Measurements from ENCODE around the gene GOLGA6D. TPM values are rescaled to one million over a fixed set of nuclear protein-coding genes. Genes with fewer than 3 reads are reported as not detected.
"Not testable (repeated sequence)": the region's sequence is repeated elsewhere in the genome, so short reads cannot be mapped to it uniquely, and the experiment has no call there.

GOLGA6D gene
- total RNA-seq, 1 donor from 2014 or later = not detected

DNA sequence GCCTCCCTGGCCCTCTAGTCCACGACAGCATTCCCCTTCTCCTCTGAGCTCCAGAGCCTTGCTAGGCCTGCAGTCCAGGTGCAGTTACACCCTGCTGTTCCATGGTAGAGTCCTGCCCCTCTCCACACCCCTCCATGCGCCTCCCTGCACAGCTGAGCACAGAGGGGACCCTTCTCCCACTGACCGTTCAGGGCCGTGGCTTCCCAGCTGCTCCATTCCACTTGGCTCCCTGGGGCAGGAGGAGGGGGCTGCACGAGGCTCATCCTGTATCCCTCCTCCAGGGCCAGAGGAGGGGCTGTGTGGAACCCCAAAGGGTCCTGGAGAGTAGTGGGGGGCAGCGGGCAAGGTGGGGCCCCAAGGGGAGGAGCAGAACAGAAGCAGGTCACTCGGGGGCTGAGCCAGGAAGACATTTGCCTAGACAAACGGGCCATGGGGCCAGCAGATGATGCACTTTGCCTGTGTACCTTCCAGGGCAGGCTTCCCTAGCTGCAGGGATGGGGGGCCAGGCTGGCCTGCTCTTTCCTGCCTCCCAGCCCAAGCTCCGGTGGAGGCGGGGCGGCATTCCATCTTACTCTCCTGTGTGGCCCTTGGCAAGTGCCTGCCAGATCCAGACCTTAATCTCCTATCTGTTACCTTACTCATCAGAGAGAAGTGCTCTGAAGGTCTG is 45.2 kb upstream of the GOLGA6D start:
- TF ChIP-seq, protein P1, sequence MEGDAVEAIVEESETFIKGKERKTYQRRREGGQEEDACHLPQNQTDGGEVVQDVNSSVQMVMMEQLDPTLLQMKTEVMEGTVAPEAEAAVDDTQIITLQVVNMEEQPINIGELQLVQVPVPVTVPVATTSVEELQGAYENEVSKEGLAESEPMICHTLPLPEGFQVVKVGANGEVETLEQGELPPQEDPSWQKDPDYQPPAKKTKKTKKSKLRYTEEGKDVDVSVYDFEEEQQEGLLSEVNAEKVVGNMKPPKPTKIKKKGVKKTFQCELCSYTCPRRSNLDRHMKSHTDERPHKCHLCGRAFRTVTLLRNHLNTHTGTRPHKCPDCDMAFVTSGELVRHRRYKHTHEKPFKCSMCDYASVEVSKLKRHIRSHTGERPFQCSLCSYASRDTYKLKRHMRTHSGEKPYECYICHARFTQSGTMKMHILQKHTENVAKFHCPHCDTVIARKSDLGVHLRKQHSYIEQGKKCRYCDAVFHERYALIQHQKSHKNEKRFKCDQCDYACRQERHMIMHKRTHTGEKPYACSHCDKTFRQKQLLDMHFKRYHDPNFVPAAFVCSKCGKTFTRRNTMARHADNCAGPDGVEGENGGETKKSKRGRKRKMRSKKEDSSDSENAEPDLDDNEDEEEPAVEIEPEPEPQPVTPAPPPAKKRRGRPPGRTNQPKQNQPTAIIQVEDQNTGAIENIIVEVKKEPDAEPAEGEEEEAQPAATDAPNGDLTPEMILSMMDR (conservative IDR thresholded peaks at IDR 0.05; ENCODE audit: low read depth, low read length) = no peak
- DNase-seq (ENCODE audit: low read depth) = no peak
- H3K4me3 ChIP-seq (ENCODE audit: low read depth, low read length) = no peak overlapping the region

DNA sequence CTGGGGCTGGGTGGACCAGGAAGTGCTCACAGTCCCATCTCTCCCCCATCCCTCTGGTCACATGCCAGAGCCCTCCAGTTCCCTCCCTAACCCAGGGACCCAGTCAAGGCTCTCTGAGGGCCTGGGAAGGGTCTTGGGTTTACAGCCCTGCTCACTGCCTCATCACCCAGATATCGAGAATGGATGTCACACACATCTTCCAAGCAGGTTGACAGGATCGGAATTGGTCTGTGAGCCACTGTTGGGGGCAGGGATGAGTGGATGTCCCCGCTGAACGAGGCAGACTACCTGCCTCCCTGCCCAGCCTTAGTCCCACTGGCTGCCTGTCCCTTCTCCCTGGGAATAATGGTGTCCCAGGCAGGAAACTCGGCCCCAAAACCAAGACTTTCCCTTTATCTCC is 44.5 kb upstream of the GOLGA6D start:
- no peak overlapping the region for H3K4me3 ChIP-seq (ENCODE audit: low read depth, low read length)
- DNase-seq (ENCODE audit: low read depth) = no peak
- TF ChIP-seq, protein P1 (conservative IDR thresholded peaks at IDR 0.05; ENCODE audit: low read depth, low read length) = no peak

DNA sequence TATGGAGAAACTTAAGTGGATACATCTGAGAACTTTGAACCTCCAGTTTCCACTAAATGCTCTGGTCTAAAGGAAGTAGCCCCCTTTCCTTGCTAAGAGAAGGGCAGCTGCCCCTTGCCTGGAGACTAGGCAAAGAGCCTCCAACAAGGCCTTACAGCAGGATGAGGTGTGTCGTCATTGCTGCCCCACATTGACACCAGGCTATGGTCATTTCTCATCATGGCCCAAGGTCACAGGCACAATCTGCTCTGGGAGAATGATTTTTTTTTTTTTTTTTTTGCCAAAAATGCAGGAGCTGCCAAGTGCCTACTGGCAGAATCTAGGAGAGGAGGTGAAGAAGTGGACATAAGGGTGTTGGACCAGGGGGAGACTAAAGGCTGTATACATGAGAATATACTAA is 36.9 kb upstream of the GOLGA6D start:
- H3K4me3 ChIP-seq (ENCODE audit: low read depth, low read length); DNase-seq (ENCODE audit: low read depth): not testable (repeated sequence)

DNA sequence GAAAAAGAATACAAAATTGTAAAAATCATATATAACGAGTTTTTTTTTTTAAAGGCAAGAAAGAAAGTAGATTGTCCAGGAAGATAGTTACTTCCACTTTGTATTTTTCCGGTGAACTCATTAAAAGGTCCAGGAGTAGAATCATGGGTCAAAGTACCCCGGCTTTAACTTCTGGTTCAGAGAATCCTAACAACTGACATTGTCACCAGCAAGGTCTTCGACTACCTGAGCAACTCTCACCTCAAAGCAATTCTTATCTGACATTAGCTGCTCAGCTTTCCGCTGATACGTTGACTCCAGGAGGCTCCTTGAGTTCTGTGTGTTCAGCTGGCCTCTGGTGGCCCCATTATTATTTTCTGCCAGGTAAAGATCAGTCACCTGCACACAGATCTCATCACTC is 33.6 kb upstream of the GOLGA6D start:
- not testable (repeated sequence) for H3K4me3 ChIP-seq (ENCODE audit: low read depth, low read length); DNase-seq (ENCODE audit: low read depth)

DNA sequence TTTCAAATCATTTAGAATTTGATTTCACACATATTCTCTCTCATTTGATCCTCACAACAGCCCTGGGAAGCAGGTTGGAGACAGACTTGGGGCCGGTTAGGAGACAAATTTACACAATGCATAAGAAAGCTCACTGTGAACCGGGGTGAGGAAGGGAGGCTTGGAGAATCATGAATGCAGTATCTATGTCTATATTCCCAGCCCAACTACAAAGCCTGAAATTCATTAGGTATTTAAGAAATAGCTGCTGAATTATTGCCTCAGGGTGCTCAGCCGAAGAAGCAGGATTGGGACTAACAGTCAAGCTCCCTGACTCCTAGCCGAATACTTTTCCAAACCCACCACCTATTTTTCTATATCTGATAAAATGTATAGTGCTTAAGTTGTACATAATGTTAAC is 32.9 kb upstream of the GOLGA6D start:
- H3K4me3 ChIP-seq (ENCODE audit: low read depth, low read length) = no peak overlapping the region
- no peak for DNase-seq (ENCODE audit: low read depth)
- TF ChIP-seq, protein P1 (conservative IDR thresholded peaks at IDR 0.05; ENCODE audit: low read depth, low read length) = no peak

DNA sequence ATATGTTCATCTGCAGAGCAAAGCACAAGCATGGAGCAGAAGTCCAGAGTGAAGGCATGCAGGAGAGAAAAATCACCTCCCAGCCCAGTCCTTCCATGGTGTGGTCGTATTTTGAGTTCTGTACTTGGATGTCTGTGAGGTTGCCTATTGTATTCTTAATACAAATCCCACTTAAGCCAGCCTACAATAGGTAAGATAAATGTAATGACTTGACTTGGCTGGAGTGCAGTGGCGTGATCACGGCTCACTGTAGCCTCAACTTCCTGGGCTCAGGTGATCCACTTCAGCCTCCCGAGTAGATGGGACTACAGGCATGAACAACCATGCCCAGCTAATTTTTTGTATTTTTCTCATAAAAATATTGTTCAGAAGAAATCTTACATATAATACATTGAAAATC is 31.3 kb upstream of the GOLGA6D start:
- H3K4me3 ChIP-seq (ENCODE audit: low read depth, low read length); DNase-seq (ENCODE audit: low read depth): not testable (repeated sequence)

DNA sequence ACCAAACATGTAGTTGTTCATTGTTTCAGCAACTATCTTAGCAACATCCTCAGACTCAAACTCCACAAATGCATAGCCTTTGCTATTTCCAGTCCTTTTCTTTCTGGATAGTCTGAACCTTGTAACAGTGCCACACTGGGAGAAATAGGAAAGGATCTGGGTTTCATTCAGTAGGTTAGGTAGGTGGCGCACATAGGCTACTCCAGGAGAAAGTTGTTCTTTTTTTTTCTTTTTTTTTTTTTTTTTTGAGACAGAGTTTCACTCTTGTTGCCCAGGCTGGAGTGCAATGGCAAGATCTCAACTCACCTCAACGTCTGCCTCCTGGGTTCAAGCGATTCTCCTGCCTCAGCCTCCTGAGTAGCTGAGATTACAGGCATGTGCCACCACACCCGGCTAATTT is 30.4 kb upstream of the GOLGA6D start:
- not testable (repeated sequence) for DNase-seq (ENCODE audit: low read depth); H3K4me3 ChIP-seq (ENCODE audit: low read depth, low read length)
- TF ChIP-seq, protein P1 (conservative IDR thresholded peaks at IDR 0.05; ENCODE audit: low read depth, low read length) = peak; percentile 30

DNA sequence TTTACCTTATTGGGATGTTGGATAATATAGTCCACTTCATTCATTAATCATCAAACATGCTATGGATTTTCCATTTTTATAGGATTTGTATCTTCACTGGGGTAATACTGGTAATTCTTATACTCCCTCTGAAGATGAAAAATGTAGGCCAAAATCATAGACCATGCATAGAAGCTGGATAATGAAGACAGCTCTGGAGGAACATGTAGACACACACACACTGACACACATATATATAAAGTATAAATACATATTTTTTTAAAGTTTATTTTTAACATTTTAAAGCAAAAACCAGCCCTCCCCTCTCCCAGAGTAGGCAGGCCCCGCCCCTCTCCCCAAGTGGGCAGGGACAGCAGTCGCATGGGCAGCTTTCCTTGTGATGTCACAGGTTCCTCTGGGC is 24.6 kb upstream of the GOLGA6D start, which contains the start of gene GOLGA6C:
Gene GOLGA6C, plus strand, starts transcription at position 301 of the 400 bp plus-strand sequence. CDS start 265 bp downstream, outside the sequence.
- DNase-seq (ENCODE audit: low read depth); H3K4me3 ChIP-seq (ENCODE audit: low read depth, low read length): not testable (repeated sequence)

DNA sequence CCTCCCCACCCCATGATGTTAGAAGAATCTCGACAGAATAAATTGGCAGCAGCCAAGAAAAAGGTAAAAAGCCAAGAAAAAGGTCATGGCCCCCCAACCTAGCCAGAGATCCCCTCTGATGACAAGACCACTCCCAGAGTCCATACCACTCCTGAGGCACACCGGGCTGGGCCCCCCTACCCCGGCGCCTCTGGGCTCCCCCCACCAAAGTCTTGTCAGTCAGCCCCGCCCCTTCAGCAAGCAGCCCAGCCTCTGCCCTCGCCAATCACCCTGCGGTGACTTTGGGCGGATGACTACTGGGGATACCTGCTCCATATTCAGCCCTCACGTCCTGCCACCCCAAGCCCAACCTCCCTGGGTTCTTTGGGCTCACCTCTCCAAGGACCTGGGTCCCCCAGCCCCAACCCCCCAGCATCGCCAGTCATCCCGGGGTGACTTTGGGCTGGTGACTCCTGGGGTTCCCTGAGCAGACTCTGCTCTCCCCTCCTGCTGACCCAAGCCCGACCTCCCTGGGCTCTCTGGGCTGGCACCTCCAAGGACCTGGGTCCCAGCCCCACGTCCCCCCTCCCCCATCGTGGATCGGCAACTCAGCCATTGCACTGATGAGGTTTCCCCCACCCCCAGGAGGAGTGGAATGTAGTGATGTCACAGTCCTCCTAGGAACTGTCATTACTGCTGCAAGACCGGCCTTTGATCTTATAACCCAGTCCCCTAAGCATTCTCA is 23.9 kb upstream of the GOLGA6D start:
- not testable (repeated sequence) for DNase-seq (ENCODE audit: low read depth); H3K4me3 ChIP-seq (ENCODE audit: low read depth, low read length)

DNA sequence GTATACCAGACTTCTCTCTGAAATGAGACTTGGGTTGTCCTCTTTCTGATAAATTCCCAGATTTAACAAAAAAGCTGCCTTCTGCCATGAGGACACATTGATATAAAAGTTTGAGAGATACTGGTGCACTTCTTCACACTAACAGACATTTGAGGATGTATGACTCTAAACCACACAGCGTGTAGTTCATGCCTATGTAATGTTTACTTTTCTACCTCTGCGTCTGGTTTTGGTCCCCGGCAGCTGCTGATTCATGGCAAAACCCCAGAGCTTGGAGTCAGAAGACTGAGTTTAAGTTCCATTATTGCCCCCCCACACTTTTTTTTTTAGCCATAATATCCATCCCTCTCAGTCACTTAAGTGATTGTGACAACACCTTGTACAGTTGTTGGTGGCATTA is 22.8 kb upstream of the GOLGA6D start:
- not testable (repeated sequence) for H3K4me3 ChIP-seq (ENCODE audit: low read depth, low read length); DNase-seq (ENCODE audit: low read depth)

DNA sequence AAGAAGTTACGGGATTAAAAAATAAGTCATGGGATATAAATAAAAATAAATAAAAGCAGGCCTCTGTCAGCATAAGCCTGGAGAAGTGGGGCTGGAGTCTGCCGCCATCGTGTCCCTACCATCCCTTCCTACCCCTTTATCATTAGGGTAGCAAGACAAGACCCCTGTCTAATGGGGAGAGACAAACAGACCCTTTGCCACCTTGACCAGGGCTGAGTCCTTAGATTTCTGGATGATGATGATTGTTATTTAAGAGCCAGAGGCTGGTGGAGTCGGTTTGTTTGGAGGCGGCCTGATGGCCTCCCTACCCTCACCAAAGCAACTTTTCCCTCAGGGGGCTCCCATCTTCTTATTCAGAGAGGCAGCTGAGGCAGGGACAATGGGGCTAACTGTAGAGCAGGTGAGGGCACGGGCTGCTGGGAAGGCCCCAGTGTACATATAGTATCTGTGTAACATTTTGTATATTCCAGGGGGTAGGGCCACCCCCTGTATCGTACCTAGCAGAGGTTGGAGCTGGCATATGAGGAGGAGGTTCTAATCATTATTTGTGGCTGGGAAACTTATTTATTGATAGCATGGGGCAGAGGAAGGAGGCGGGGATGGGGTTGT is 8.8 kb upstream of the GOLGA6D start:
- H3K4me3 ChIP-seq (ENCODE audit: low read depth, low read length) = not testable (repeated sequence)

More for the DNA sequence above, 8.8 kb upstream of the GOLGA6D start:
- not testable (repeated sequence) for DNase-seq (ENCODE audit: low read depth)
